Stimulated activated CD4-positive, alpha-beta T cell treated with anti-CD3 and anti-CD28 coated beads, Interleukin-15, amount 100 ng/mL, for 24 hours (primary cell): ENCODE measurements around the gene MMS19.
A peak's percentile ranks its signal among the peaks of the same experiment; 100 is the strongest.

ENCODE experiments used
- DNase-seq: peaks from one replicate; pipeline ENCODE4 v3.0.0-alpha.2; 2020

MMS19 gene, protein sequence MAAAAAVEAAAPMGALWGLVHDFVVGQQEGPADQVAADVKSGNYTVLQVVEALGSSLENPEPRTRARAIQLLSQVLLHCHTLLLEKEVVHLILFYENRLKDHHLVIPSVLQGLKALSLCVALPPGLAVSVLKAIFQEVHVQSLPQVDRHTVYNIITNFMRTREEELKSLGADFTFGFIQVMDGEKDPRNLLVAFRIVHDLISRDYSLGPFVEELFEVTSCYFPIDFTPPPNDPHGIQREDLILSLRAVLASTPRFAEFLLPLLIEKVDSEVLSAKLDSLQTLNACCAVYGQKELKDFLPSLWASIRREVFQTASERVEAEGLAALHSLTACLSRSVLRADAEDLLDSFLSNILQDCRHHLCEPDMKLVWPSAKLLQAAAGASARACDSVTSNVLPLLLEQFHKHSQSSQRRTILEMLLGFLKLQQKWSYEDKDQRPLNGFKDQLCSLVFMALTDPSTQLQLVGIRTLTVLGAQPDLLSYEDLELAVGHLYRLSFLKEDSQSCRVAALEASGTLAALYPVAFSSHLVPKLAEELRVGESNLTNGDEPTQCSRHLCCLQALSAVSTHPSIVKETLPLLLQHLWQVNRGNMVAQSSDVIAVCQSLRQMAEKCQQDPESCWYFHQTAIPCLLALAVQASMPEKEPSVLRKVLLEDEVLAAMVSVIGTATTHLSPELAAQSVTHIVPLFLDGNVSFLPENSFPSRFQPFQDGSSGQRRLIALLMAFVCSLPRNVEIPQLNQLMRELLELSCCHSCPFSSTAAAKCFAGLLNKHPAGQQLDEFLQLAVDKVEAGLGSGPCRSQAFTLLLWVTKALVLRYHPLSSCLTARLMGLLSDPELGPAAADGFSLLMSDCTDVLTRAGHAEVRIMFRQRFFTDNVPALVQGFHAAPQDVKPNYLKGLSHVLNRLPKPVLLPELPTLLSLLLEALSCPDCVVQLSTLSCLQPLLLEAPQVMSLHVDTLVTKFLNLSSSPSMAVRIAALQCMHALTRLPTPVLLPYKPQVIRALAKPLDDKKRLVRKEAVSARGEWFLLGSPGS

DNA sequence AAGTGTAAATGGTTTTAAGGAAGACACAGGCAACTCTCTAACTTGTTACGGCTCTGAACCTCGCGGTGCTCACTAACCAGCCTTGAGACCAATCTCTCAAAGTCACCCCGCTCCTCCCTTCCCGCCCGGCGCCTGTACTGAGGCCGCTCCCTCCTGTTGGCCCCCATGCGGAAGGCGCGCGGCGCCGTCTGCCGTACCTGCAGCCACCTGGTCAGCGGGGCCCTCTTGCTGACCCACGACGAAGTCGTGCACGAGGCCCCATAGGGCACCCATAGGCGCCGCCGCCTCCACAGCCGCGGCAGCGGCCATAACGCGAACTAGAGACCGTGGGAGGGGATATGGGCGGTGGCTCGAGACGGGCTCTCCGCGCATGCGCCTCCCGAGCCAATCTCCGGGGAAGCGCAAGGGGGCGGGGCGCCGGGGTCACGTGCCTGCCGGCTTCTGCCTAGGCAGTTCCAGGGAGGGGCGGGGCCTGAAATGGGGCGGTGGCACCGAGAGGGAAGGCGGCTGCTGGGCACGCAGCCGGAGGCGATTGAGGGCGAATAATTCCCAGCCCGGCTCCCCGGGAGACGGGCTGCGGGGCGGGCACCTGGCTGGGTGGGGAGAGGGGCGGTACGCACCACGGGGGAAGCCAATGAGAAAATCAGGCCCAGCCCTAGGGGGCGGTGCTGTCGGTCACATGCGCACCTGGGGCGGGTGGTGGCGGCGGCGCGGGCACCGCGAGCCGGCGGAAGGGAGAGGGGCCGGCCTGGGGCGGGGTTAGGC is at the start of gene MMS19:
MMS19 (minus strand) TSS at position 347 of the 765 bp plus-strand sequence; CDS start at position 309, 38 bp downstream.
- DNase-seq: peak; percentile 100

GRCh38 chr10:97547962-97548361 is 49.7 kb upstream of the MMS19 start:
- no peak for DNase-seq

DNA sequence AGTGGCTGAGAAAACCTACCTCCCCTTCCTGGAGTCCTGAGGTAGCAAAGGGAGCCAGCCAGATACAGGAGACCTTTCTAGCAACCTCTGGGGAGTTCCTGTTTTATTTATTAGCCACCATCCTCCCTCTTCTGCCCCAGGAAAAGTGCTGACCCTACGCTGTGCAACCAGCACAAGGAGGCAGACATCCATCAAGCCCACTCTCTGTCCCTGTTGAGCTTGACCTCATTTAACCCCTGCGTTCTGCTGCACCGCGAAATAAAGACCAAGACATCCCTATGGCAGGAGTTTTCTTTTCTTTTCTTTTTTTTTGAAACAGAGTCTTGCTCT is 49.0 kb upstream of the MMS19 start:
- no peak for DNase-seq

- no peak for DNase-seq
Measured at GRCh38 chr10:97546456-97547270, 48.4 kb upstream of the MMS19 start.

DNA sequence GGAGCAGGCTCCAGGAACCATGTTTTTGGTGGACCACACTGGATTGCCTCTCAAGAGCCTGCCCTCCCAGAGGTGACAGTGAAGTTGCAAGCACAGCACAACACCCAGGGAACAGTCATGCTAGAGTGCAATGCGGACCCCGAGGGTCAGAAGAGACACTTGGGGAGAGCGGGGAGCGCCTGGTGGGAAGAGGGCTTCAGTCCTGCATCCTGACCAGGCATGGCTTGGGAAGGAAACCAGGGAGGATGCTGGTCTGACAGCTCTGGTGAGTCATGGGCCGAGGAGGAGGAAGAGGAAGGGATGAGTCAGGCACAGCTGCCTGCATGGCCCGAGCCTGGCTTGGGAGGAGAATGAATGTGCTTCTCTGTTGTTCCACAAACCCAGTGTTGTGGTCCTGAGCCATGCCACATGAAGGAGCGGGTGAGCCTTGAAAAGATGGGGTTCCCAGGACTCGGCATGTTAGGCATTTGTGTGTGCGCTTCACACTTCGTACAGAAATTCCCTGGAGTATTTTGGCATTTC is 44.9 kb upstream of the MMS19 start:
- DNase-seq: peak; percentile 84

- DNase-seq: peak; percentile 72
Measured at GRCh38 chr10:97542169-97543024, 44.2 kb upstream of the MMS19 start.

GRCh38 chr10:97540669-97541500 is 42.7 kb upstream of the MMS19 start:
- no peak for DNase-seq

DNA sequence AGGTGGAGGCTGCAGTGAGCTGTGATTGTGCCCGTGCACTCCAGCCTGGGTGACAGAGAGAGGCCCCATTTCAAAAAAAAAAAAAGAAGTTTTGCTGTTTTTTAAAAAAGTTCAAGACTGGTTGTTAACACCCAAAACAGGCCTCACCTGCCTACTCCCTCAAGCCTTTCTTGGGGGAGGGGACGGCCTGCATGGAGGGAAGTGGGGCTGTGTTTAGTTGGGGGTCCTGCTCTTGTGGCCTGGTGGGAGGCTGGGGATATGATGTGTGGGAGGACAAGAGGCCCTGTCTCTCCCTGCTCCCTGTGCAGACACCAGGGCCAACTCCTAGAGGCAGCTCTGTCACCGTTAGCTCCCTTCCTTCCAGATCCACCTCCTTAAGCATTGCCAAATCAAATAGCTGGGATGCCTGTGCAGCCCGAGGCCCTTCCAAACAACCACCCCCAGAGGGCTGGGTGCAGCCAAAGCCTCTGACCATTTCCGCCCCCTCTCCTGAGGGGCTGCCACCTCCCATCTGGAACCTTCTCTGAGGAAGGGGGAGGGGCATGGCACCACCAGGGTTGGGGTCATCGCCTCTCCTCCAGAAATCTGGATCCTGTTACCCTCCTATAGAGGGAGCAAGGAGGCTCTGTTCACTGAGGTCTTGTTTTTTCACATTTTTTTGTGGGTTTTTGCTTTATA is 41.4 kb upstream of the MMS19 start:
- DNase-seq: no peak

- DNase-seq: no peak
Measured at GRCh38 chr10:97538839-97539238, 40.6 kb upstream of the MMS19 start.

GRCh38 chr10:97538411-97538810 is 40.2 kb upstream of the MMS19 start:
- DNase-seq: no peak

DNA sequence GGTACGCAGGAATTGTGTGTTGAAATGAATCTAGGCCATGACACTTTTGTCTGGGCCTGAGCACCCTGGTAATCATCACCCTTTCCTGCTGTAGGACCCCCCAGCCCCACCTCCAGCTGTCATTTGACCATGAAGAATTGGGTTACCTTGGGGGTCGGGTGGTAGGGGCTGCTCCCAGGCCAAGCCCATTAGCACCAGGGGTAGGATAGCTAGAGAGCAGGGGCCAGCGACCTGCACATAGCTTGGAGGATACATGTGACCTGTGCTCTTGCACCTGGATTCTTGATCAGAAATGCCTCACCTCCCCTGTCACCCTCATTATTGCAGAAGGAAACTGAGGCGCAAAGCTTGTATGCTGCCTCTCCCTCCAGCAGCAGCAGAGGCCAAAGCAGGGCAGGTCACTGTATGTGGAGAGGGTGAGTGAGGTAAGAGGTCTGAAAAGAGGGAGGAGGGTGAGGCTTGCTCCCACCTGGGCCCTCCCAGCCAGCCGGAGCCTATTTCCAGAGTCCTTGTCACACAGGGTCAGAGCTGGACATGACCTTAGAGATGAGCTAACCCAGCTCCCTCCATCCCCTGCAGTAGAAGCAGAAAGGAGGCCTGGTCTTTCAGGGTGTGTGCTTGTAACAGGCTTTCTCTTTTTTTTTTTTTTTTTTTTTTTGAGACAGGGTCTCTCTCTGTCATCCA is 39.1 kb upstream of the MMS19 start:
- DNase-seq: no peak

DNA sequence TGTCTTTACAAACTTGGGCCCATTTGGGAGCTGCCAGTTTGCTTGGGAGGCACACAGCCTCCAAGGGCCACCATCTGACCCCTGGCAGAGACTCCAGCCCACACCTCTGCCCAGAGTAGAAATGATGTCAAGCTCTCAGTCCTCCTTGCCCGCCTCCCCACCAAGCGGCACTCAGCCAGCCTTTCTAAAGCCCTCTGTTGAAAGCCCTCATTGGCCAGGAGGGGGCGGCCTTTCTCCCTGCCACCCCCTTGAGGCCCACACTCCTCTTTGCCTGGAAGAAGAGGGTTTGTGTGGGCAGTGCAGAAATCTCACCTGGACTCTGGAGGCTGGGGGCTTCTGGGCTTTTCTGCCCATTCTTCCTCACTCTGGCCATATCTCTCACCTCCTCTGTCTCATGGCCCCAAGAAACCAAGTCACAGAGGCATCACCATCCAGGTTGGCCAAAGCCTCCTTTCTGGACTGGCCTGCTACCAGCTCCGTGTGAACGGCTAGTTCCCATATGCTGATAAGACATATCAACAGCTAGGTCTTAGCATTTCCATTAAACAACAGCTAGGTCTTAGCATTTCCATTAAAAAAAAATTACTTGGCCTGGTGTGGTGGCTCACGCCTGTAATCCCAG is 36.6 kb upstream of the MMS19 start:
- DNase-seq: peak; percentile 63

DNA sequence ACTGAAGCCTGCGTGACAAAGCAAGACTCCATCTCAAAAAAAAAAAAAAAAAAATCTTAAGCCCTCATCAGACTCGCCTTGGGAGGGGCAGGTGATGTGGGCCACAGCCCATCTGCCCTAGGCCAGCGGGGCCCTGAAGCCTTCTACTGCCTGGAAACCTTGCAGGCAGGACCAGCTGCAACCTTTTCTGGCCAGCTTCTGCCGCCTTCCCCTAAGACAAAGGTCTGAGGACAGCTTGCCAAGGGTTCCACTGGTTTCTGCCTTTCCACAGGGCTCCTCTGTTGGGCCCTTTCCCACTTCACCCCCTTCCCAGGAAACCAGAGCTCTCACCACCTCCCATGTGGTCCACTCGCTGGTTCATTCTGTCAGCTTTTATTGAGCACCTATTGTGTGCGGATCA is 35.7 kb upstream of the MMS19 start:
- no peak for DNase-seq

GRCh38 chr10:97532935-97533671 is 34.9 kb upstream of the MMS19 start:
- no peak for DNase-seq

GRCh38 chr10:97531401-97531986 is 33.3 kb upstream of the MMS19 start:
- no peak for DNase-seq

GRCh38 chr10:97529685-97530465 is 31.7 kb upstream of the MMS19 start:
- no peak for DNase-seq
